GM19397 (cell line): Measurements from ENCODE around the gene CLIP2.
"Not testable (repeated sequence)": the region's sequence is repeated elsewhere in the genome, so short reads cannot be mapped to it uniquely, and the experiment has no call there.

Experiments used
- ATAC-seq: cut with Tn5 transposase; IDR thresholded peaks from one replicate; pipeline ENCODE4 v1.9.1; 2021; ENCODE audit warnings: mild to moderate bottlenecking, moderate library complexity; ENCODE audit not compliant: unreplicated experiment

The CLIP2 gene

DNA sequence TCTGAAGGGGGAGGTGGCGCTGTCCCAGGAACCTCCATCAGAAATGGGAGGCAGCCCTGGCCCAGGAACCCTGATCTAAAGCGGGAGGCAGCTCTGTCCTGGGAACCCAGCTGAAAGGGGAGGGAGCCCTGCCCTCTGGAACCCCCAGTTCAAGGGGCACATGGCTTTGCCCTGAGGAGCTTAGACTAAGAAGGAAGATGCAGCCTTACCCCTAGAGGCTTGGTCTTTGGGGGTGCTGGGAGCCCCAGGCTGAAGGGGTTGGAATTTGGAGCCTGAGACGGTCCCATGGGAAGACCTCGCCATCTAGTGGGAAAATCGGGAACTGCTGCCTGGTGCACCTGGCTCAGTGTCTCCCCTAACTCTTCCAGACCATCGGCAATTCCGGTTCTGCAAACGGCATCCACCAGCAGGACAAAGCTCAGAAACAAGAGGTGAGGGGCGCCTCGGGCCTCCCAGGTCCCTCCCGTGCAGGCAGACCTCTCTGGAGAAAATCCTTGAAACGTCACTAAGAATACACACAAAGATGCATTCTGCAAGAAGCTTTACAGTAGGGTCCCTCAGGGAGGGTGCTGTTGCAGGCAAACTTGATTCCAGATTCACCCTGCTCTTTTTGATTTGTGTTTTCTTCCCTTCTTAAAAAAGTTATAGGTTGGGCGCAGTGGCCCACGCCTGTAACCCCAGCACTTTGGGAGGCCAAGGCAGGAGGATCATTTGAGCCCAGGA, 112.1 kb downstream of the CLIP2 start:
- ATAC-seq = no peak

DNA sequence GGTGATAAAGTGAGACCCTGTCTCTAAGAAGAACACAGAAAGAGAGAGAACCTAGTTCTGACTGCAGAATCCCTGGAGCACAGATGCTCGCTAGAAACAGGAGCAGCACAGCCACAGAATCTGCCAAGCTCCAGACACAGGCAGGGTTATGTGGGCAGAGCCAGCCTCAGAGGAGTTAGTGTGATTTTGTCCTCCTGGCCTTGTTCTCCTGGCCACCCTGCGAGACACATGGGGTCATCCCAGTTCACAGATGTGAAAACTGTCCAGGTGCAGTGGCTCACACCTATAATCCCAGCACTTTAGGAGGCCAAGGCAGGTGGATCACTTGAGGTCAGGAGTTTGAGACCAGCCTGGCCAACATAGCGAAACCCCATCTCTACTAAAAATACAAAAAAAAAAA, 113.5 kb downstream of the CLIP2 start:
- ATAC-seq = not testable (repeated sequence)

DNA sequence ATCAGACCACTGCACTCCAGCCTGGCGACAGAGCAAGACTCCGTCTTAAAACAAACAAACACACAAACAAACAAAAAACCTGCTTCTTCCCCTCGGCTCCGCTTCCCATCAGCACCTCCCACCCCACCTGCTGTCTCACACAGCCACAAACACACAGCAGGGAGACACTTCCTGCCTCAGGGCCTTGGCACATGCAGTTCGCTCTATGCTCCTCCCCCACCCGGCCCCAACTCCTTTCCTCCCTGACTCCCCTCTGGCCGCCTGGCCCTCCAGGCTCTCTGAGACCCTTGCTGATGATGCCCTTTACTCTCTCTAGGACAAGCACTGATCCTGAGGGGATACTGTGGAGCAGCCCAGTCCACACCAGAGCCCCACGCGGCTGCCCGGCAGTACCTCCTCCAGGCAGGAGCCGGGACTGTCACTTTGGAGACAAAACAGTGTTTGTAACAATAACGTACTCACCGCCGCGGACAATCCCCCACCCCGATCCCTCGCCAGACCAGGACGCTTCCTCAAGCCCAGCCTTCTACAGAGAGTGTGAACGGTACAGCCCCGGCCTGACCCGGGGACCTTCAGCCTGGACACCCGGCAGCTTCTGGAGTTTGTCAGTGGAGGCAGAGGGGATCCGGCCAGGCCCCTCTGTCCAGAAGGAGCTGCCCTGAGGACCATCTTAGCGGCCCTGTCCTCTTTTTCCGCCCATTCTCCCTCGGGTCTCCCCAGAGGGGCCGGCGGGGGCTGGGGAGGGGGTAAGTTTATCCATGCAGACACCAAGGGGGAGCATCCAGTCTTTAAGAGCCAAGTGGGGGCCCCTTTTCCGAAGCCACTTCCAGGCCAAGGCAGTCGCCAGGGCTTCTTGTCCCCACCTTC, 114.5 kb downstream of the CLIP2 start:
- ATAC-seq = no peak

DNA sequence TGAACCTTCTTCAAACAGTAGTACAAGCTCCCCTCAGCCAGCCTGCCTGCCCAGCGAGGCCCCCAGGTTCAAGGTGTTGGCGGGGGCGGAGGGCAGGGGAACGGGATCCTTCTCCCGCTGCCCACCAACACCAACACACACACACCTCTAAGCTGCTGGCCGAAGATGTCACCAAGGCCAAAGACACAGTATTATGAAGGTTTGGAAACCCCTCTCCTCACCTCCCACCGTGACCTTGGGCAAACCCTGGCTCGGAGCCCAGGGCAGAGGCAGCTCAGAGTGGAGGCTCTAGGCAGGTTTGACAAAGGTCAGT, 115.1 kb downstream of the CLIP2 start:
- ATAC-seq = no peak

DNA sequence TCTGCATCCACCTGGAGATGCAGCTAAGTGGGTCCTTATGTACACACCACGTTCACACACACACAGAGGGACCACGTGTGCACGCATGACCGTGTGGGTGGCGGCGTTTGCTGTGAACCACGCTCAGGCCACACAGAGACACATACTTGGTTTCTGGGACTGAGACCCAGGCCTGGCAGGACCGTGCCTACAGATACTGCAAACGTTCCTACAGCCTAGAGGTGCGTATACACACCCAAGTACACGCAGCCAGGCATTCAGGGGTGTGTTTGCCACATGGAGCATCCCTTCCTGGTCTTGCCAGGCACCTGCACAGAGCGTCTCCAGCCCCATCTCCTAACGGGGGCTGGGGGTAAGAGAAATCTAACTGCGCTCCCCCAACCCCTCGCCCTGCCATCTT, 115.5 kb downstream of the CLIP2 start:
- no peak for ATAC-seq

DNA sequence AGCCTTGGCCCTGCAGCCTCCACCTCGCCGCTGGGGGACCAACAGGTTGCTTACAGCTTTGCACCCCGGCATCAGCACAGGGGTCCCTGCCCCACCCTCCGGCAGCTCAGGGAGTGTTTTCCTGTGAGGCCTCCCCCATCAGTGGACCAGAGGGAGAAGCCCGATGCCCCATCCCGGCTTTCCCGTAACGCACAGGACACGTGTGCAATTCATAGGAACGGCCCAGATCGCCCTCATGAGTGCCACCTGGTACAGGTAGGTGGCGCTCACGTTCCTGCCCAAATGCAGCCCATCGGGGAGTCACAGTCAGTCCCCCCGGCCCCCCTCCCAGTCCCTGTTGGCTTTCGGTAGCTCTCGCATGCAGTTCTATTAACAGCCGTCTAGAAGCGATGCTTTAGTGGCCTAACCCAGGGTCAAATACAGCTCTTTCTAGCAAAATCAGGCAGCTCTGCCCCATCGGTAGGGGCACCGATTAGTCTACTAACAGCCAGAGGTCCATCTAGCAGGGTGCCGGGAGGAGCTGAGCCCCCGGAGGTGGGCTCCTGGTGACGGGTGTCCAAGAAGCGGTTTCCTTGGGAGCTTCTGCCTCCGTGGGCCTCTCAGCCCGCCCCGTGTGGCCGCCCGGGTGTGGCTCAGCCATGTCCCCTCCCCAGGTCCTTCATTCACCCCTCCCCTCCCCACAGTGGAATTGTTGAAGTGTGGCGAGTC, 116.1 kb downstream of the CLIP2 start:
- ATAC-seq = no peak

DNA sequence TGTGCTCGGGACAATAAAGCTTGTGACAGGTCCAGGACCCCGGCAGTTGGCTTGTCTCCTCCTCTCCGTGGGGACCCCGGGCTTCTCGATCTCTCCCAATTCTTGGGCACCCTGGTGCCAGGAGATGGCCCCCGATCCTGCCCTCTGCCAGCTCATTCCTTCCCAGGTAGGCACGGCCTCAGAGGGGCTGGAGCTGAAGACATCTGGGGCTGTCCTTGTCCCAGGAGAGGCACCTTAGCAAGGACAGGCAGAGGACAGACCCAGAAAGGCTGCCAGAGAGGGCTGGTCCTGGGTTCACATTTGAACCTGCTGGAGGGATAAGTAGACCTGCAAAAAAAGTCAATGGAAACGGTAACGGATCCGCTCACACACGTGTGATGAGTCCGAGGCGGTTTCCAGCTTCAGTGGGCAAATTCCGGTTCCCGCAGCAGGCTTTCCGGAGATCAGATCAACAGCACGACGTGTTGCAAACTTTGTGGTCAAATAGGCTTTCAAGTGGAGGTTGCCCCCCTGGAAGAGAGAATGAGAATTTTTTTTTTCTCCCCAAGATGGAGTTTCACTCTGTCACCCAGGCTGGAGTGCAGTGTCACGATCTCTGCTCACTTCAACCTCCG, 116.8 kb downstream of the CLIP2 start:
- ATAC-seq = no peak

DNA sequence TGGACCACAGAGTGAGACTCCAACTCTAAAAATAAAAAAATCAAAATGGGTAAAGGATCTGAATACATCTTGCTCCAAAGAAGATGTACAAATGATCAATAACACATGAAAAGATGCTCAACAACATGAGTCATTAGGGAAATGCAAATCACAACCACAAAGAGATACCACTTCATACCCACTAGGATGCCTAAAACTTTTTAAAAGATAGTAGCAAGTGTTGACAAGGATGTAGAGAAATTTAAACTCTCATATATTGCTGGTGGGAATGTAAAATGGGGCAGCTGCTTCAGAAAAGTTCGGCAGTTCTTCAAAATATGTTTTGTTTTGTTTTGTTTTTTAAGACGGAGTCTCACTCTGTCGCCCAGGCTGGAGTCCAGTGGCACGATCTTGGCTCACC, 118.8 kb downstream of the CLIP2 start:
- ATAC-seq = no peak

DNA sequence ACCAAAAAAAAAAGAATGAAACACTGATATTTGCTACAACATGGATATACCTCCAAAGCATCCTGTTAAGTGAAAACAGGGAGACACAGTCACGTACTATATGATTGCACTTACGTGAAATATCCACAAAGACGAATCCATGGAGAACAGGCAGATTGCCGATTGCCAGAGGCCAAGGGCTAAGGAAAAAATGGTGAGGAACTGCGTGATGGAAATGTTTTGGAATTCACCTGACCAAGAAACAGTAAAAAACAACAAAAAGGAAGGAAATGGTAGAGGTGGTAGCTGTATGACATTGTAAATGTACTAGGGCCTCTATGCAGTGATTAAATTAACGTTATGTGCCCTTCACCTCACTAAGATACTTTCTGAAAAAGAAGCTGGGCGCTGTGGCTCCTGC, 120.4 kb downstream of the CLIP2 start:
- ATAC-seq = no peak

DNA sequence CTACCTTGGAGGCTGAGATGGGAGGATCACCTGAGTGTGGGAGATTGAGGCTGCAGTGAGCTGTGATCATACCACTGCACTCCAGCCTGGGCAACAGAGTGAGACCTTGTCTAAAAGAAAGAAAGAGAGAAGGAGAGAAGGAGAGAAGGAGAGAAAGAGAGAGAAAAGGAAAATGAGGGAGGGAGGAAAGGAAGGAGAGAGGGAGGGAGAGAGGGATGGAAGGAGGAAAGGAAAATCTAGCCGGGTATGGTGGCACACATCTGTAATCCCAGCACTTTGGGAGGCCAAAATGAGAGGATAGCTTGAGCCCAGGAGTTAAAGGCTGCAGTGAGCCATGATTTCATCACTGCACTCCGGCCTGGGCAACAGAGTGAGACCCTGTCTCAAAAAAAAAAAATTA, 121.6 kb downstream of the CLIP2 start:
- ATAC-seq = no peak

DNA sequence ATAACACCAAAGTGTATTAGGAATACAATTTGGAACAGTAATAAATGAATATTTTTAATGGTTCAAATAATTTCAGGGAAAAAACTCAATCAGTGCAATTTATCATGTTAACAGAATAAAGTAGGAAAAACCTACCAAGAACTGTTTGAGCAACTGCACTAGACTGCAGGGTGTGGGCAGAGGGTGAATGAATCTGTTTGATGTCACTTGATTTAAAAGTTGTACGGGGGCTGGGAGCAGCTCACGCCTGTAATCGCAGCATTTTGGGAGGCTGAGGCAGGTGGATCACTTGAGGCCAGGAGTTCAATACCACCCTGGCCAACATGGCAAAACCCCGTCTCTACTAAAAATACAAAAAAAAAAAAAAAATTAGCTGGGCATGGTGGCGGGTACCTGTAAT, 122.4 kb downstream of the CLIP2 start:
- not testable (repeated sequence) for ATAC-seq

DNA sequence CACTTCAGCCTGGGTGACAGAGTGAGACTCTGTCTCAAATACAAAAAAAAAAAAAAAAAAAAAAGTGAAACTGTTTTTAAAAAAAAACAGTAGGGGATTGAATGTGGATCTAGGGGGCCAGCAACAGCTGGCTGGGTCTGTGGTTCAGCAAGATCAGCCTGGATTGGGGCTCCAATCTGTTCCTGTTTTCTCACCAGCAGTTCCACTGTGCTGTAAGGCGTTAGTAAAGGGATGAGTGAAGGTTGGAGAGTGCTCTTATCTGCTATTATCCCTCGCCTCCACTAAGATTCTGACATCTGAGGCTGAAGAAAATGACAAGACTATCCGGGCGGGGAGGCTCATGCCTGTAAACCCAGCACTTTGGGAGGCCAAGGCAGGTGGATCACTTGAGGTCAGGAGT, 122.8 kb downstream of the CLIP2 start:
- ATAC-seq = no peak

DNA sequence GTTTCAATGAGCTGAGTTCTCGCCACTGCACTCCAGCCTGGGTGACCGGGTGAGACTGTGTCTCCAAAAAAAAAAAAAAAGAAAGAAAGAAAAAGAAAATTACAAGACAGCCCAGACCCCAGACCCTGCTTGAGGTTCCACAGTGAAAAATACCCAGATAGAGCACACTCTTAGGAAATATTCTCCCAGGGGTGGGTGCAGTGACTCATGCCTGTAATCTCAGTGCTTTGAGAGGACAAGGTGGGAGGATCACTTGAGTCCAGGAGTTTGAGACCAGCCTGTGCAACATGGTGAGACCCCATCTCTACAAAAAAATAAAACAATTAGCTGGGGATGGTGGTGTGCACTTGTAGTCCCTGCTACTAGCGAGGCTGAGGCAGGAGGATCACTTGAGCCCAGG, 123.4 kb downstream of the CLIP2 start:
- no peak for ATAC-seq

DNA sequence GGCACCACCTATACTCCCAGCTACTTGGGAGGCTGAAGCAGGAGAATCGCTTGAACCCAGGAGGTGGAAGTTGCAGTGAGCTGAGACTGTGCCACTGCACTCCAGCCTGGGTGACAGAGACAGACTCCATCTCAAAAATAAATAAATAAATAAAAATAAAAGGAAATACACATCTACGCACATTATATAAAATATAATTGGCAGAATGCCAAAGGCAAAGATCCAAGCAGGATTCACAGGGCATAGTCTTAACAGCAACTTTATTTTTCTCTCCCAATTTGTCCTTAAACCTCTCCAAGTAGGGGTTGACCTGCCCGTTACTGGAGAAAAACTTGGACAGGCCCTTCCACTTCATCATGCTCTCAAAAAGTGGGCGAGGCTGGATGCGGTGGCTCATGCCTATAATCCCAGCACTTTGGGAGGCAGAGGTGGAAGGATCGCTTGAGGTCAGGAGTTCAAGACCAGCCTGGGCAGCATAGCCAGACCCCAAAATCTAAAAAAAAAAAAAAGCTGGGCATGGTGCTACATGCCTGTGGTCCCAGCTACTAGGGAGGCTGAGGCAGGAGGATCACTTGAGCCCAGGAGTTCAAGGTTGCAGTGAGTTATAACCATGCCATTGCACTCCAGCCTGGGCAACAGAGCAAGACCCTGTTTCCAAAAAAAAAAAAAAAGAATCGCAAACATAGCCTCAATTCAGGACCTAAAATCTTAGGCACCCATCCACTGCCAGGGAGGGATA, 125.6 kb downstream of the CLIP2 start:
- not testable (repeated sequence) for ATAC-seq

DNA sequence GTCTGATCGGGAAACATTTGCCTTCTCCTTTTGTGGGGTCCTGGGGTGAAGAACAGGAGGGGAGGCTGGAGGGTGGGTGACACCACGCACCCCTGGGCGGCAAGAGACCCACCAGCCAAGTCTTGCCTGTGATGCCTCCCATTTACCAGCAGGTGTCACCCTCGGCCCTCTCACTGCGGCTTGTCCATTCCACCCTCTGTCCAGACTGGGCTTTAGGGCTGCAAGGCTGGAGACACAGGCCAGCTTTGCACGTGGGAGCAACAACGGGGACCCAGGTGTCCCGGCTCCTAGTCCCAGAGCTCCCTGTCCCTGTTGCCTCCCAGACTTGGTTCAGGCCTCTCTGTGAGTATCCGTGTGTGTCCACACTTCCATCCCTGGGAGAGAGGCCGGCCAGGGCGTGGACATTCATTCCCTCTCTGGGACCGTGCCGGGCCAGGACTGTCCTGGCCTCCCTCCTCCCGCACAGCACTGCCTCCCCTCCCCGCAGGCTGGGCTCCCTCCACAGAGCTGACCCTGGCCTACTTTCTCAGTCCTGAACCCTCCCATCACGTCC, 128.3 kb downstream of the CLIP2 start:
- ATAC-seq = no peak

DNA sequence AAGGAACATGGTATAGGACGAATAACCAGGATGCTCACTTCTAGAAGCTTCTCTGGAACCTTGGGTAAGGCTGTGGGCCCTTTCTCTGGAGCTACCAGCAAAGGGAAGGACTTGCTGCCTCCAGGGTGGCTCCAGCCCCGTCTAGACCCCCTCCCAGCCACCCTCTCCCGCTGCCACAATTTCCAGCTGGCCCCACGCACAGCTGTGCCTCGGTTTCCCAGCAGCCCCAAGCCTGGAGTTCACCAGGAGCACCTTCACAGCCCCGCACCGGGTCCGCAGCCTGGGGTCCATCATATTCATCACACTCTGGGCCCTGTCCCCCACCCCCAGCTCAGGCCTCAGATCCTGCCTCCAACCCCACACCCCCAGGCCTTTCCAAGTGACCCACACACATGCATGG, 128.9 kb downstream of the CLIP2 start:
- no peak for ATAC-seq

DNA sequence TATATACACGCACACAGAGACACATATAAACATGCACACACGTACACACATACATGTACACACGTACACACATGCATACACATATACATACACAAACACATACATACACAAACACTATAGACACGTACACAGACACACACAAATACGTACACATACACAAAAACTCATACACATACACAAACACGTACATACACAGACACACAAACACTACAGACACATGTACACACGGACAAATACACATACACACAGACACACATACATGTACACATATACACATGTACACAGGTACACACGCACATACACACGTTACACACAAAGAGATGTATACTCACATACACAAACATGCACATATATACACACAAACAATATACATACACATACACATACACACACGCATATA, 129.3 kb downstream of the CLIP2 start:
- ATAC-seq = no peak

DNA sequence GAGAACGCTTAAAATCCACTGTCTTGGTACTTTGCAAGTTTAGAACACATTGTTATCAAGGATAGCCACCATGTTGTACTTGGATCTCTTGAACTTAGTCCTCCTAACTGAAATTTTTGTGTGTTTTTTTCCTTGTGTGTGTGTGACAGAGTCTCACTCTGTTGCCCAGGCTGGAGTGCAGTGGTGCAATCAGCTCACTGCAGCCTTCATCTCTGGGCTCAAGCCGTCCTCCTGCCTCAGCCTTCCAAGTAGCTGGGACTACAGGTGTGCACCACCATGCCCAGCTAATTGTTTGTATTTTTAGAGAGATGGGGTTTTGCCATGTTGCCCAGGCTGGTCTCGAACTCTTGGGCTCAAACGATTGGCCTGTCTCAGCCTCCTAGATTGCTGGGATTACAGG, 130.0 kb downstream of the CLIP2 start:
- ATAC-seq = not testable (repeated sequence)

DNA sequence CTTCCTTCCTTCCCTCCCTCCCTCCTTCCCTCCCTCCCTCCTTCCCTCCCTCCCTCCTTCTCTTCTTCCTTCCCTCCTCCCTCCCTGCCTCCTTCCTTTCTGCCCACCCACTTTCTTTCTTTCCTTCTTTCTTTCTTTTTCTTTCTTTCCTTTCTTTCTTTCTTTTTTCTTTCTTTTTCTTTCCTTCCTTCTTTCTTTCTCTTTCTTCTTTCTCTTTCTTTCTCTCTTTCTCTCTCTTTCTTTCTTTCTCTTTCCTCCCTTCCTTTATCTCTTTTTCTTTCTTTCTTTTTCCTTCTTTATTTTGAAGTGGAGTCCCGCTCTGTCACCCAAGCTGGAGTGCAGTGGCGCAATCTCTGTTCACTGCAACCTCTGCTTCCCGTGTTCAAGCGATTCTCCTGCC, 130.8 kb downstream of the CLIP2 start:
- no peak for ATAC-seq

DNA sequence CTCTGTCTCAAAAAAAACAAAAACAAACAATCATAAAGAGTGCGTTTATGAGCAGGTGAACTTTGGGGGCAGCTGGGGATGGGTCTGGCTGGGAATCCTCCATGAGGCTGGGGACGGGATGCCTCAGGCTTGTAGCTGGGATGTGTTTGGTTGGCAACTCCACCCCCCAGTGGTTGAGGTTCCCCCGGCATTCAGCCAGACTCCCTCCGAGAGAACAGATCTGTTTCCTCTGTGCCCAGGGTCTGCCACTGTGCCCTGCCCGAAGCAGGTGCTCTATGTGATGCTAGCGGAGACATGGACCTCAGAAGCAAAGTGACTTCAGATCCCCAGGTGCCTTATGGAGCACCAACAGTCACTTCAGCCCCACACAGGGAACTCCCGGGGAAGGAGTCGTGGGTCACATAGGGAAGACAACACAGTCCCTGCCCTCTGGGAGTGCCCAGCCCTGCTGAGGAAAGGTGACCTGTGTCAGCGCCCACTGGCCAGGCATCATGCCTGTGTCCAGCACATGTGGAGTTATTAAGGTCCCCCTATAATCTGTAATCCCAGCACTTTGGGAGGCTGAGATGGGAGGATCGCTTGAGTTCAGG, 135.2 kb downstream of the CLIP2 start:
- no peak for ATAC-seq
